Measurements from ENCODE around the gene MYH16.
"Not testable (repeated sequence)": the region's sequence is repeated elsewhere in the genome, so short reads cannot be mapped to it uniquely, and the experiment has no call there.

The MYH16 gene

GRCh38 chr7:99258501-99258900, 14.1 kb upstream of the MYH16 start:
- DNase-seq (ENCODE audit: low spot score): no peak

DNA sequence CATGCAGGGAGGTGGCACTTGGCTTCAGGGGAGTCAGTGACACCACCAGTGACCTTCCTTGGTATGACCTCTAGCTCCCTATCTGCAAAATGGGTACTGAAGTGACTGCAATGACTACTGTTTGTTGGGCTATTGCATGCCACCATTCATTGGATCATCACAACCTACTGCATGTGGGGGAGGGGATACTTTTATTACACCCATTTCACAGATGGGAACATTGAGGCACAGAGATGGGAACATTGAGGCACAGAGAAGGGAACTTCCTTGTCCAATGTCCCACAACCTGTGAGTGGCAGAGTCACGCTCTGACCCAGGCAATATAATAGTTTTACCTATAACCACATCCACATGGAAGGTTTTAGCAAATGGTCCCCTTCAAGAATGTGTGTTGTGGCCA, 12.2 kb upstream of the MYH16 start:
- DNase-seq (ENCODE audit: low spot score): no peak

DNA sequence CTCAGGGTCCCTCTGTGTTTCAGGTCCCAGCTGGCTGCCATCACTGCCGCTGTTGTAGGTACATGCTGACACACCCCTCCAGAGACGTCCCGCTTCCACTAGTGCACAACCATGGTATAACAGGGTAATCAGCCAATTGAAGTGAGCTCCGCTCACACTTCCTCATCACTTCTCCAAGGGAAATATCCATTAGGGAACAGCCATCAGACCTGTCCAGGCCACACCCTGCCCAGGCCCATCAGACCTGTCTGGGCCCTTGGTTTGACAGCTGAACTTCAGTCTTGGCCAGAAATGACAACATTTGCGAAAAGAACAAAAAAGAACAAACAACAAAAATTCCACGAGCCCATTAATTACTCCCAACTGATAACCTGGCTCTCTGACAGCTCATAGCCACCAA, 11.0 kb upstream of the MYH16 start:
- no peak for DNase-seq (ENCODE audit: low spot score)

- DNase-seq (ENCODE audit: low spot score): no peak
These were observed 6.7 kb upstream of the MYH16 start for GRCh38 chr7:99265848-99266480.

DNA sequence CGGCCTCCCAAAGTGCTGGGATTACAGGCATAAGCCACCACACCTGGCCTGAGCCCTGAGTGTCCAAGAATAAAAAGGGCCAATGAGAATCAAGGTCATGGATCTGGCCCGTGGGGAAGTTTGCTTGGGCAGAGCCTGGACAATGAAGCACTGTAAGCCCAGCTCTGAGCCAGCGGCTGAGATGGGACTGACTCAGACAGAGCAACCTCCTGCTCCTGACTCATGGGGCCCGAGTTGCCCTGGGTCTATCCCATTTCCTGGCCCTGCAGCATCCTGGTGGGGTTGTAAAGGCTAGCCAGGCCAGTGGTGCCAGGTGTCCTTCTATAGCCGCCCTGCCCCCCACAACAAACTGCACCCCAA, 5.2 kb upstream of the MYH16 start:
- DNase-seq (ENCODE audit: low spot score): peak; percentile 93

- DNase-seq (ENCODE audit: low spot score): no peak
These were observed 4.6 kb upstream of the MYH16 start for GRCh38 chr7:99267841-99268576.

GRCh38 chr7:99268577-99268908, 4.1 kb upstream of the MYH16 start:
- DNase-seq (ENCODE audit: low spot score): no peak

GRCh38 chr7:99270702-99271101, 1.9 kb upstream of the MYH16 start:
- DNase-seq (ENCODE audit: low spot score): no peak

GRCh38 chr7:99273561-99273960, 922 bp downstream of the MYH16 start:
- DNase-seq (ENCODE audit: low spot score): not testable (repeated sequence)

DNA sequence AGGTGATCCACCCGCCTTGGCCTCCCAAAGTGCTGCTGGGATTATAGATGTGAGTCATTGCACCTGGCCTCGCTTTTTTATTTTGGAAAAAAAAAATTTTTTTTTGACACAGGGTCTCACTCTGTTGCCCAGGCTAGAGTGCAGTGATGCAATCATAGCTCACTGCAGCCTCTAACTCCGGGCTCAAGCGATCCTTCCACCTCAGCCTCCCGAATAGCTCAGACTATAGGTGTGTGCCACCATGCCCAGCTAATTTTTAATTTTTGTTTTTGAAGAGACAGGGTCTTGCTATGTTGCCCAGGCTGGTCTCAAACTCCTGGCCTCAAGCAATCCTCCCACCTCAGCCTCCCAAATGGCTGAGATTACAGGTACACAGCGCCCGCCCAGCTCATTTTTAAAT, 2.3 kb downstream of the MYH16 start:
- not testable (repeated sequence) for DNase-seq (ENCODE audit: low spot score)

DNA sequence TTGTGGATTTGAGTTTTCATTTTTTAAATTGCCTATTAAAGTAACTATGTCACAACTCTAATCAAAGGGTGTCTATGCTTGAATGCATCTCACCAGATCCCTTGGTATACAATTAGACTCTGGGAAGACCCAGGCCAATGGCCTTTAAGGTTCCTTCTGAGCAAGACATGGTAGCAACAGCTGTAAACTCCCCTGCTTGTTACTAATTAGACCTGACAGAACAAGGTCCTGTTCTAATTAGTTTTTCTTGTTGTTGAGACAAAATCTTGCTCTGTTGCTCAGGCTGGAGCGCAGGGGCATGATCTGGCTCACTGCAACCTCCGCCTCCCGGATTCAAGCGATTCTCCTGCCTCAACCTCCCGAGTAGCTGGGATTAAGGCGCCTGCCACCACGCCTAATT, 2.9 kb downstream of the MYH16 start:
- DNase-seq (ENCODE audit: low spot score): no peak

DNA sequence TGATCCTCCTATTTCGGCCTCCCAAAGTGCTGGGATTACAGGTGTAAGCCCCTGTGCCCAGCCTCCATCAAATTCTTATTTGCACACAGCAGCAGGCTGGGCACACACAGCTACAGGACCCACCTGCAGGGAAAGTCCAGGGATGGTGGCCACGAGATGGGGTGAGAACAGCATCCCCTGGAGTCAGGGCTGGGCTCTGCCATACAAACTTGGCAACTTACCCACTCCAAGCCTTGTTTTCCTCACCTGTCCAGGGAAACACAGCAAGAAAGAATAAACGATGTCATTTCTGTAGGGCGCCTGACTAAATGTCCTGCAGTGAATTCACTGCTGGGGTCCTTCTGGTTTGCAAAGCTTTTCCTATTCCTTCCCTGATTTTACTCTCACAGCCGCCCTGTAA, 5.5 kb downstream of the MYH16 start:
- no peak for DNase-seq (ENCODE audit: low spot score)

GRCh38 chr7:99284165-99284564, 11.5 kb downstream of the MYH16 start:
- DNase-seq (ENCODE audit: low spot score): not testable (repeated sequence)

GRCh38 chr7:99287779-99288534, 15.3 kb downstream of the MYH16 start:
- DNase-seq (ENCODE audit: low spot score): no peak

DNA sequence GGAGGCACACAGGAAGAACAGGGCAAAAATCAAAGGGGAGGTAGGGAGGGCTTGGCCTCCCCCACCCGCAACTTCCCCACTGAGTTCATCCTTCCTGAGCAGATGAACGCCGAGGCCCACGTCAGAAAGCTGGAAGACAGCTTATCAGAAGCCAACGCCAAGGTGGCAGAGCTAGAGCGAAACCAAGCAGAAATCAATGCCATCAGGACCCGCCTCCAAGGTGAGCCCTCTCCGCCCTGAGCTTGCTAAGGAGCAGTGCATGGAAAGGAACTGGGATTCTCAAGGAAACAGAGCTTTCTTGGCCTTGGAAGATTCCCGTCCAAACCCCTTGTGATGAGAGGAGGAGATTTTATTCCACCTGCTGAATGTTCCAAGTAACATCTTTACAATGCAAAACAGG, 16.5 kb downstream of the MYH16 start:
- DNase-seq (ENCODE audit: low spot score): no peak

DNA sequence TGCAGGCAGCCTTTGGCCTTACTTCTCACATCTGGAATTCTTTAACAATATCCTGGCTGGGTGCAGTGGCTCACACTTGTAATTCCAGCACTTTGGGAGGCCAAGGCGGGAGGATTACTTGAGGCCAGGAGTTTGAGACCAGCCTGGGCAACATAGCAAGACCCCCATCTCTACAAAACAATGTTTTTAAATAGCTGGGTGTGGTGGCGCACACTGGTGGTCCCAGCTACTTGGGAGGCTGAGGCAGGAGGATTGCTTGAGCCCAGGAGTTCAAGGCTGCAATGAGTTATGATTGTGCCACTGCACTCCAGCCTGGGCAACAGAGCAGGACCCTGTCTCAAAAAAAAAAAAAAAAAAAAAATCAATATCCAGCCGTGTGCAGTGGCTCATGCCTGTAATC, 17.5 kb downstream of the MYH16 start:
- not testable (repeated sequence) for DNase-seq (ENCODE audit: low spot score)

- DNase-seq (ENCODE audit: low spot score): no peak
These were observed 18.5 kb downstream of the MYH16 start for GRCh38 chr7:99290980-99291607.

DNA sequence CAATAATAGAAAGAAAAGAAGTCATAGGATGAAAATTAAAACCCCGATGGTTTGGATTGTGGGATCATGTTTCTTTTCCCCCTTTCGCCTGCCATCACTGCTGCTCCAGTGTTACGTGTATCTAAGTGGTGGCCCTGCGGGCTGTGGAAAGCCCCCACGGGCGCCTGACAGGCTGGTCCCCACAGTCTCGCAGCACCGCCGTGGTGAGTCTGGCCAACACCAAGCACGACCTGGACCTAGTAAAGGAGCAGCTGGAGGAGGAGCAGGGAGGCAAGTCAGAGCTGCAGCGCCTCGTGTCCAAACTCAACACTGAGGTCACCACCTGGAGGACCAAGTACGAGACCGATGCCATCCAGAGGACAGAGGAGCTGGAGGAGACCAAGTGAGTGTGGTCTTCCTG, 19.5 kb downstream of the MYH16 start:
- DNase-seq (ENCODE audit: low spot score): no peak

DNA sequence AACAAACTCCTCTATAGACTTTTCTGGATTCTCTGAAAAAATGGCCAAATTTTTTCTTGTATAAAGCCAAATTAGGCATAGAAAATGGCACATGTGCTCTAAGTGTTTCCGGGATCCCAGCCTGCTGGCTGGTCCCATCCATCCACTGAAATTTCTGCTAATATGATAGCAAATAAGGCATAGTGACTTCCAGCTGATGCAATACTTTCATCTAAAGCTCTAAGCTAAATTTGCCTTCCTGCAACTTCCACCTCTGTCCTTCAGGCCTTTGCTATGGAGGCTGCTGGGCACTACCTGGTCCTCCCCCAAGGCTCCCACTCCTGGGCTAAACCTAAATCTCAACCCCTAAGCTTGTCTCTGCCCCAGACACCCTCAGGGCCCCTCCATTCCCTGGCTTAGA, 20.5 kb downstream of the MYH16 start:
- no peak for DNase-seq (ENCODE audit: low spot score)

DNA sequence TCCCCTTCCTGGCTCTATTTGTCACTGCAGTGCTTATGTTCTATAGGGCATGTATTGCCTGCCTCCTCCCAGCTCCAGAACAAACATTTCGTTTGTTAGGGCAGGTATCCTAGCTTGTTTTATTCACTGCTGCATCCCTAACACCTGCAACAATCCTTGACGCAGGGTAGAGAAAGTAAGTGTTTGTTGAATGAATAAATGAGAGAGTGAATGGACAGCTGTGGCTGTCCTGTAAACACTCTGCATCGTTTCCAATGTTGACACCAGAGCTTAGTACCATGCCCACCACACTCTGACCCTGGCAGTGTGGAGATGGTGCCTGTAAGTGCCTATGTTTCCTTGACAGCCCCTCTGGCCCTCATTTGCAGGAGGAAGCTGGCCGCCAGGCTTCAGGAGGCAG, 21.0 kb downstream of the MYH16 start:
- DNase-seq (ENCODE audit: low spot score): no peak

DNA sequence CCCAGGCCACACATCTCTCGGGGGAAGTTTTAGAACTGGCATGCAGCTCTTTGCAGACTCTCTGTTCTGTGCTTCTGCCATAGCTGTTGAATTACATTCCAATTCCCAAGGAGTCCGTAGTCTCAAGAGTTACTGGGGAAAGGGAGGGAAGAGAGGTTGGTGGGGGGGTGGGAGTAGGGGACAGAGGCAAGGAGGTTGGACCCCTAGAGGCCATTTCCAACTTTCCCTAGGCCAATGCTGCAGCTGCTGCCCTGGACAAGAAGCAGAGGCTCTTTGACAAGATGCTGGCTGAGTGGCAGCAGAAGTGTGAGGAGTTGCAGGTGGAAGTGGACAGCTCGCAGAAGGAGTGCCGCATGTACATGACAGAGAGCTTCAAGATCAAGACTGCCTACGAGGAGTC, 23.8 kb downstream of the MYH16 start:
- DNase-seq (ENCODE audit: low spot score): no peak

- no peak for DNase-seq (ENCODE audit: low spot score)
These were observed 28.9 kb downstream of the MYH16 start for GRCh38 chr7:99301496-99301895.

All from hepatic stellate cell (primary cell).